IMR-90 (cell line): ENCODE measurements around the gene TANGO2. TPM values are rescaled to one million over a fixed set of nuclear protein-coding genes. Genes with fewer than 3 reads are reported as not detected.

ENCODE experiments used
- ATAC-seq: fragments of 200-7000 bp; cut with Tn5 transposase; 2 replicates; pipeline ENCODE4 v1.9.1; 2020; ENCODE audit warnings: low read depth, mild to moderate bottlenecking, moderate library complexity
- BruUV-seq: library from RNA; stranded (reverse); fragments of 400-500 nt; replicated peaks from 2 replicates; lab custom pipeline; 2021; lab: Mats Ljungman, UMichigan
- CTCF ChIA-PET: fragments of 300-600 bp; formaldehyde crosslinking; extraction: SDS; loops from one replicate; lab custom pipeline; 2021; ENCODE audit warnings: antibody characterized with exemption; lab: Yijun Ruan, JAX
- POLR2A ChIA-PET: fragments of 300-600 bp; sonication (Branson Sonifier 250); formaldehyde crosslinking; loops from one replicate; lab custom pipeline; 2022; ENCODE audit warnings: antibody characterized with exemption; ENCODE audit not compliant: unreplicated experiment; lab: Charles Lee
- DNase-seq: peaks from one replicate; pipeline ENCODE4 v3.0.0; 2013
- H2AFZ ChIP-seq: replicated peaks from 2 replicates; pipeline ENCODE3; 2013; ENCODE audit warnings: low read length, mild to moderate bottlenecking; ENCODE audit not compliant: poor library complexity
- H2AK5ac ChIP-seq: 2 replicates; pipeline ENCODE4 v1.6.1; 2013; ENCODE audit warnings: low read depth, low read length, inconsistent platforms
- H2AK9ac ChIP-seq: replicated peaks from 2 replicates; pipeline ENCODE3; 2013; ENCODE audit warnings: mild to moderate bottlenecking, low read depth, low read length, moderate library complexity; ENCODE audit not compliant: poor library complexity
- H2BK120ac ChIP-seq: 2 replicates; pipeline ENCODE4 v1.6.1; 2013; ENCODE audit warnings: low read depth, low read length, inconsistent platforms
- H2BK15ac ChIP-seq: 3 replicates; pipeline ENCODE4 v1.6.1; 2013; ENCODE audit warnings: low read depth, low read length, inconsistent platforms
- H2BK20ac ChIP-seq: 2 replicates; pipeline ENCODE4 v1.6.1; 2013; ENCODE audit warnings: low read depth, mild to moderate bottlenecking, inconsistent platforms, low read length, moderate library complexity
- H2BK5ac ChIP-seq: 2 replicates; pipeline ENCODE4 v1.6.1; 2013; ENCODE audit warnings: mild to moderate bottlenecking, low read depth, low read length, inconsistent platforms; ENCODE audit not compliant: poor library complexity, severe bottlenecking
- H3K14ac ChIP-seq: replicated peaks from 2 replicates; pipeline ENCODE4 v1.6.1; 2013; ENCODE audit warnings: low read depth, low read length, inconsistent platforms
- H3K18ac ChIP-seq: 2 replicates; pipeline ENCODE4 v1.6.1; 2013; ENCODE audit warnings: low read depth, low read length, control low read depth
- H3K23ac ChIP-seq: 2 replicates; pipeline ENCODE4 v1.6.1; 2013; ENCODE audit warnings: low read depth, low read length, inconsistent platforms
- H3K27ac ChIP-seq: 2 replicates; pipeline ENCODE4 v1.5.1; 2013; ENCODE audit warnings: mild to moderate bottlenecking, control low read depth, low read length; ENCODE audit not compliant: insufficient read depth
- H3K27me3 ChIP-seq: 2 replicates; pipeline ENCODE4 v1.6.1; 2013; ENCODE audit warnings: low read length; ENCODE audit not compliant: control insufficient read depth, insufficient read depth
- H3K36me3 ChIP-seq: 2 replicates; pipeline ENCODE4 v1.6.1; 2013; ENCODE audit warnings: low read length, mixed read lengths; ENCODE audit not compliant: control insufficient read depth, insufficient read depth
- H3K4ac ChIP-seq: 2 replicates; pipeline ENCODE4 v1.6.1; 2013; ENCODE audit warnings: low read depth, low read length, inconsistent platforms
- H3K4me1 ChIP-seq: 2 replicates; pipeline ENCODE4 v1.6.1; 2013; ENCODE audit warnings: low read length, mixed read lengths; ENCODE audit not compliant: control insufficient read depth, insufficient read depth
- H3K4me2 ChIP-seq: 2 replicates; pipeline ENCODE4 v1.6.1; 2013; ENCODE audit warnings: low read depth, mild to moderate bottlenecking, control low read depth, low read length, moderate library complexity
- H3K4me3 ChIP-seq: 2 replicates; pipeline ENCODE4 v1.5.1; 2013; ENCODE audit warnings: low read depth, mild to moderate bottlenecking, control low read depth, low read length, moderate library complexity; ENCODE audit not compliant: insufficient read depth
- H3K56ac ChIP-seq: 2 replicates; pipeline ENCODE4 v1.6.1; 2013; ENCODE audit warnings: low read length, inconsistent platforms; ENCODE audit not compliant: insufficient read depth; ENCODE audit errors: extremely low read depth
- H3K79me1 ChIP-seq, 2 experiments: 2 replicates each; pipeline ENCODE4 v1.6.1; 2013; ENCODE audit warnings: low read length in 2 of 2, inconsistent platforms in 1 of 2, low read depth in 1 of 2
- H3K9ac ChIP-seq: 2 replicates; pipeline ENCODE4 v1.6.1; 2013; ENCODE audit warnings: low read depth, low read length, control low read depth
- H3K9me1 ChIP-seq: 2 replicates; pipeline ENCODE4 v1.6.1; 2013; ENCODE audit warnings: low read length, inconsistent platforms; ENCODE audit not compliant: insufficient read depth
- H3K9me3 ChIP-seq: 2 replicates; pipeline ENCODE4 v1.6.1; 2013; ENCODE audit warnings: low read length; ENCODE audit not compliant: control insufficient read depth, insufficient read depth
- H4K20me1 ChIP-seq: 2 replicates; pipeline ENCODE4 v1.6.1; 2013; ENCODE audit warnings: low read length, inconsistent platforms; ENCODE audit not compliant: insufficient read depth
- H4K5ac ChIP-seq: 2 replicates; pipeline ENCODE4 v1.6.1; 2013; ENCODE audit warnings: mild to moderate bottlenecking, low read depth, low read length, control low read depth
- H4K8ac ChIP-seq, 2 experiments: 2 replicates each; pipeline ENCODE4 v1.6.1; 2013; ENCODE audit warnings: low read depth in 2 of 2, low read length in 2 of 2, control low read depth in 1 of 2, inconsistent platforms in 1 of 2
- H4K91ac ChIP-seq: 2 replicates; pipeline ENCODE4 v1.6.1; 2013; ENCODE audit warnings: low read depth, low read length, inconsistent platforms; ENCODE audit not compliant: insufficient read depth
- CHD1 ChIP-seq: IDR thresholded peaks from 2 replicates; pipeline ENCODE4 v1.6.1; 2012; ENCODE audit warnings: low read depth, low read length, improper control_type of control experiment
- RCOR1 ChIP-seq: IDR thresholded peaks from 2 replicates; pipeline ENCODE4 v1.6.1; 2012; ENCODE audit warnings: mild to moderate bottlenecking, low read length, improper control_type of control experiment; ENCODE audit not compliant: insufficient replicate concordance
- RFX5 ChIP-seq: IDR thresholded peaks from 2 replicates; pipeline ENCODE4 v1.8.0; 2012; ENCODE audit warnings: low read depth, mild to moderate bottlenecking, low read length, moderate library complexity
- WGBS, 2 experiments: methylation state at CpG; one replicate each; pipeline versions ENCODE4 v1.1.5 to v1.1.7; 2013; ENCODE audit warnings: missing lambda C conversion rate in 2 of 2; ENCODE audit not compliant: insufficient read length in 1 of 2; ENCODE audit errors: extremely low coverage in 2 of 2; 5-methylcytosine and 5-hydroxymethylcytosine counted together
- dilution Hi-C: fragments of 300-500 bp; cut with HindIII; formaldehyde crosslinking; loops from one replicate; pipeline ENCODE4 v1.14.3; 2018; ENCODE audit warnings: low sequenced_read_pairs; ENCODE audit not compliant: unreplicated experiment
- in situ Hi-C: fragments of 300-500 bp; cut with MboI; formaldehyde crosslinking; loops from 3 replicates; pipeline ENCODE4 v1.14.3; 2019; ENCODE audit warnings: low sequenced_read_pairs, inconsistent platforms, mixed read lengths
- intact Hi-C: fragments of 100-400 bp; cut with micrococcal nuclease; formaldehyde crosslinking; loops from 2 replicates; pipeline ENCODE4 v1.10.0; 2022
- polyA plus RNA-seq, 3 experiments: library from polyadenylated mRNA; depleted of rRNA; stranded (reverse); fragments of >200 nt; gene quantifications; 2 replicates each; pipeline ENCODE4 v1.2.3, GENCODE V29; 2012; ENCODE audit warnings: low replicate concordance in 1 of 3
- total RNA-seq: library from RNA; depleted of rRNA; stranded (reverse); fragments of >200 nt; gene quantifications from 2 replicates; pipeline ENCODE4 v1.2.3, GENCODE V29; 2012

Gene TANGO2
- total and polyA plus RNA-seq, 2 of the 4 experiments (the other 2 are of a cell fraction), result 45.1 to 75.1 TPM

- DNase-seq, result no peak
- Histone ChIP-seq H3K4me1 (no peaks in the 10 kb centered on the region), H3K23ac (no peak overlapping the region), H2AK9ac (no peak overlapping the region), H3K27ac (no peak overlapping the region), H3K27me3 (no peaks in the 10 kb centered on the region), H4K91ac (no peak overlapping the region), H3K4me2 (no peak overlapping the region), H3K4me3 (no peak overlapping the region), H3K4ac (no peak overlapping the region), H3K36me3 (peaks cover 29% of the 10 kb centered on the region), H2BK15ac (no peak overlapping the region), H4K20me1 (no peaks in the 10 kb centered on the region; the same call in 1 of the 2 replicates), H3K9ac (no peak overlapping the region), H3K79me1 (0 out of 4 replicates have a peak, but pooled peaks cover 0 to 5% of the 10 kb centered on the region in 2 experiments), H4K5ac (no peak overlapping the region), H2AK5ac (no peak overlapping the region), H4K8ac (no peak overlapping the region), H2BK5ac (no peak overlapping the region), H3K9me3 (no peaks in the 10 kb centered on the region), H3K14ac (no peak overlapping the region), H3K18ac (no peak overlapping the region), H2AFZ (no peak overlapping the region), H2BK120ac (no peak overlapping the region), H2BK20ac (no peak overlapping the region), H3K56ac (no peak overlapping the region), H3K9me1 (peaks cover 9% of the 10 kb centered on the region)
- in situ Hi-C loops (no loop called here), intact Hi-C loops (no loop called here), dilution Hi-C loops (no loop called here)
- ChIA-PET CTCF (no interaction called here), POLR2A (no interaction called here)
- no peak for ATAC-seq
- 91% methylated on average over 4 of the region's 18 CpGs; no CpG with 5 or more reads in 1 of the 2 experiments for WGBS, 2 experiments
- no peak for TF ChIP-seq RFX5
- TF ChIP-seq CHD1, result no peak
- TF ChIP-seq RCOR1, result no peak
- BruUV-seq, result no TSS peak
These were observed 43.8 kb downstream of the TANGO2 start for GRCh38 chr22:20064545-20065262.
